H54 (cell line): ENCODE data around the gene OSBPL9.
A peak's percentile ranks its signal among the peaks of the same experiment; 100 is the strongest.
"Not testable (repeated sequence)": the region's sequence is repeated elsewhere in the genome, so short reads cannot be mapped to it uniquely, and the experiment has no call there.

Source experiments
- DNase-seq: peaks from one replicate; pipeline ENCODE4 v3.0.0; 2011; ENCODE audit warnings: low spot score, mixed read lengths; ENCODE audit not compliant: insufficient read length
- FAIRE-seq: peaks from 3 replicates; lab custom pipeline; 2011; peaks lifted over from hg19 to GRCh38; lab: Jason Lieb, UNC
- POLR2A ChIP-seq: IDR thresholded peaks from 2 replicates; pipeline ENCODE4 v1.6.1; 2011; ENCODE audit warnings: low read depth, mild to moderate bottlenecking, low read length

OSBPL9 gene

GRCh38 chr1:51776408-51776807, 159.5 kb downstream of the OSBPL9 start:
- DNase-seq: no peak
- no peak for FAIRE-seq
- TF ChIP-seq POLR2A: no peak

DNA sequence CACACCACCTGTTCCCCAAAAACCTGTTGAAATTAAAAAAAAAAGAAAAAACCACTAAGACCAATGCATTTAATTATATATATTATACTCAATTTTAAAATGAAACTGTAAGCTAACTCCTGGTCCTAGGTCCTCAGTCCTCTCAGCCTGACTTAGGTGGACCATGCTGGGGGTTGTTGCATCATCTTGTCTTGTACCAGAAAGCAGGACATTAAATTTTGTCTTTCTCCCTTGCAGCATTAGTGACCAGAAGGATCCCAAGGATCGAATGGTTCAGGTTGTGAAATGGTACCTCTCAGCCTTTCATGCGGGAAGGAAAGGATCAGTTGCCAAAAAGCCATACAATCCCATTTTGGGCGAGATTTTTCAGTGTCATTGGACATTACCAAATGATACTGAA, 164.0 kb downstream of the OSBPL9 start:
- FAIRE-seq: no peak
- no peak for DNase-seq
- TF ChIP-seq POLR2A: no peak

- DNase-seq: no peak
- FAIRE-seq: no peak
- TF ChIP-seq POLR2A: no peak
Observed at GRCh38 chr1:51784997-51785421, 168.1 kb downstream of the OSBPL9 start.

GRCh38 chr1:51788938-51789337, 172.0 kb downstream of the OSBPL9 start:
- TF ChIP-seq POLR2A: no peak
- DNase-seq (no peak), FAIRE-seq (no peak)

DNA sequence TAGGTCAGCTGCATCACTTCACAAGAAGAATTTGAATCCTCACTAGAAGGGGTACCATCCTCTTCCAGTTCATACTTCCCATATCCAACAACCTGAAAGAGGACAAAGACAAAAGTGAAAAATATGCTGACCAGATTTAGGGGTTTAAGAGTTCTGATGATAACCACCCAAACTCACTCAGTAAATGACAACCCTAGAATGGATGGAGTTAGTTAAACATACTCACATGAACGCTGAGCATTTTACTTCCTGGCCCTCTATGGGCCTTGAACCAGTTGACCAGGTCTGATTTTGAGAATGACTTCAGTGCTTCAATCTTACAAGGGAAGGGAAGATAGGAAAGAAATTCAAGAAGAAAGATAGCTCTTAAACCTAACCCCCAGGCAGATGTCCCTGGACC, 172.4 kb downstream of the OSBPL9 start:
- DNase-seq (no peak), FAIRE-seq (no peak)
- TF ChIP-seq POLR2A: no peak

- FAIRE-seq (no peak), DNase-seq (no peak)
- no peak for TF ChIP-seq POLR2A
Observed at GRCh38 chr1:51790385-51790784, 173.5 kb downstream of the OSBPL9 start.

- FAIRE-seq (no peak), DNase-seq (no peak)
- TF ChIP-seq POLR2A: no peak
Observed at GRCh38 chr1:51791888-51792287, 175.0 kb downstream of the OSBPL9 start.

DNA sequence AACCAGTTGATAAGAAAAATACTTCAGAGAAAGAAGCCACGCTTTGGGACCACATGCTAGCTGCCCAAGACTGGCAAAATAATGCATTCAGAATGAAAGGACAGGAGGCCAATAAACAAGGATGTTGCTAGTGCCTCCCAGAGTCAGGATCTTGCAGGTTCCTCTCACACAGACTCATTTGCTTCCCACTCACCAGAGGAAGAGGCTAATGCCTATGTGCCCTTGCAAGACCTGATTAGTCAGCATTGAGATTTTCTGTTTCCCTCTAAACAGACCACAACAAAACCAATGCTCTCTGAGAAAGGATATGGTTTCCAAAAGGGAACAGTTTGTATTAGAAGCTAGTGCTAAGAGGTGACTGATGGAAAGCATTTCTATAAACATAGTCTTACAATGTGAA, 176.0 kb downstream of the OSBPL9 start:
- DNase-seq (peak; percentile 4), FAIRE-seq (peak; percentile 55)
- TF ChIP-seq POLR2A: no peak

- TF ChIP-seq POLR2A: no peak
- no peak for FAIRE-seq
Observed at GRCh38 chr1:51794260-51794659, 177.4 kb downstream of the OSBPL9 start.

GRCh38 chr1:51794868-51795267, 178.0 kb downstream of the OSBPL9 start:
- no peak for TF ChIP-seq POLR2A
- FAIRE-seq (no peak), DNase-seq (no peak)

More at GRCh38 chr1:51794260-51794659, 177.4 kb downstream of the OSBPL9 start:
- no peak for DNase-seq

GRCh38 chr1:51799372-51799771, 182.5 kb downstream of the OSBPL9 start:
- TF ChIP-seq POLR2A: no peak
- no peak for FAIRE-seq
- DNase-seq: no peak

- no peak for TF ChIP-seq POLR2A
- DNase-seq (no peak), FAIRE-seq (no peak)
Observed at GRCh38 chr1:51814513-51814912, 197.6 kb downstream of the OSBPL9 start.

GRCh38 chr1:51818487-51818886, 201.6 kb downstream of the OSBPL9 start:
- FAIRE-seq (no peak), DNase-seq (no peak)
- TF ChIP-seq POLR2A: no peak

DNA sequence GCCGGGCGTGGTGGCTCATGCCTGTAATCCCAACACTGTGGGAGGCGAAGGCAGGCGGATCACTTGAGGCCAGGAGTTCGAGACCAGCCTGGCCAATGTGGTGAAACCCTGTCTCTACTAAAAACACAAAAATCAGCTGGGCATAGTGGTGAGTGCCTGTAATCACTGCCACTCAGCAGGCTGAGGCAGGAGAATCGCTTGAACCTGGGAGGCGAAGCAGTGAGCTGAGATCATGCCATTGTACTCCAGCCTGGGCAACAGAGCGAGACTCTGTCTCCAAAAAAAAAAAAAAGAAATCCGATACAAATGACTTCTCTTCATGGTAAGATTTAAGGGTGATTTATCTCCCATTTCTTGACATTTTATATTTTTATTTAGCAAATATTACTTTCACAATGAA, 202.1 kb downstream of the OSBPL9 start:
- not testable (repeated sequence) for FAIRE-seq, DNase-seq

DNA sequence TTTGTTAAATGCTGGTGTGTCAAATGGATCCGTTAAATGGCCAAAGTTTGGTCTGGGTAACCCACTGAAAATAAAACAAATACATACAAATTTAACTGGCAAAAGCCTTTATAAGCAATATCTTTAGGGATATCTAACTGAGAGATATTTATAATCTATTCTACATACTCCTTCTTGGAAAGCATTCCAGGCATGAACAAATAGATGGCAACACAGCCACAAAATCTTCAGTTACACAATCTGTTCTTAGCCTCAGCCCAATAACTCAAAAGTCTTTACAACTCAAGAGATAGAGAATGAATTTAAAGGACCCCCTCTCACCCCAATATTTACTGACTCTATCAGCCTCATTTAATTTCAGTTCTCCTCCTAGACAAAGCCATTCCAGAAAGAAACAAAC, 202.9 kb downstream of the OSBPL9 start:
- TF ChIP-seq POLR2A: no peak
- DNase-seq (no peak), FAIRE-seq (no peak)

DNA sequence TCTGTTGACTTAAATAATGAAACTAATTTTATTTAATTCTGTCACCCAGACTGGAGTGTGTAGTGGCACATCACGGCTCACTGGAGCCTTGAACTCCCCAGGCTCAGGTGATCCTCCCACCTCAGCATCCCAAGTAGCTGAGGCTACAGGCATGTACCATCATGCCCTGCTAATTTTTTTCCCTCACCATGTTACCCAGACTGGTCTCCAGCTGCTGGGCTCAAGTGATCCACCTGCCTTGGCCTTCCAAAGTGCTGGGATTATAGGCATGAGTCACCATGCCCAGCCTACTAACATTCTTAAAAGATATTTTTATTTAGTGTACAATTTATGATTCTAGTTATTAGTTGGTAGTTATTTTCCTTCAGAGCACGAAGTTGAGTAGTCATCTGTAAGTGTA, 212.2 kb downstream of the OSBPL9 start:
- DNase-seq (no peak), FAIRE-seq (no peak)
- TF ChIP-seq POLR2A: no peak

DNA sequence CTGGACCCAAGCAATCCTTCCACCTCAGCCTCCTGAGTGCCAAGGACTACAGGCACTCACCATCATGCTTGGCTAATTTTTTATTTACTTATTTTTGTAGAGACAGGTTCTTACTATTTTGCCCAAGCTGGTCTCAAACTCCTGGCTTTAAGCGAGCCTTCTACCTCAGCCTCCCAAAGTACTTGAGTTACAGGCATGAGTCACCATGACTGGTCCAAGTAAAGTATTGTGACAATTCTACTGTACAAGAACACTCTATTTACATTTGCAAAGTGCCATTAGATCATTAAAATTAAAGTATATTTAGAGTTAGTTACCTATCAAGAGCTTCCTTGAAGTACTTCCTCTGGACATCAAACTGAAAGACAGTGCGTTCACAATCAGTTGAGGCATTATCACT, 216.8 kb downstream of the OSBPL9 start:
- FAIRE-seq (peak; percentile 71), DNase-seq (peak; percentile 5)
- TF ChIP-seq POLR2A: no peak
